Effector memory CD8-positive, alpha-beta T cell (primary cell): Measurements from ENCODE around the gene ZNF195.
"Not testable (repeated sequence)": the region's sequence is repeated elsewhere in the genome, so short reads cannot be mapped to it uniquely, and the experiment has no call there.

Experiments
- ATAC-seq: fragments of 150-1000 bp; cut with Tn5 transposase; replicated peaks from 2 replicates; pipeline ENCODE4 v1.10.0; 2021; ENCODE audit warnings: mild to moderate bottlenecking, moderate library complexity
- DNase-seq, 3 experiments: peaks; one replicate each; pipeline ENCODE4 v3.0.0; 2021
- H3K27ac Mint-ChIP-seq, 2 donors: one replicate each; pipeline ENCODE4 v1.8.0; 2022; ENCODE audit warnings: mild to moderate bottlenecking in 2 of 2, mixed read lengths in 2 of 2, moderate library complexity in 2 of 2
- H3K27me3 Mint-ChIP-seq, 2 donors: one replicate each; pipeline ENCODE4 v1.8.0; 2022; ENCODE audit warnings: mixed read lengths in 2 of 2
- H3K36me3 Mint-ChIP-seq: one replicate; pipeline ENCODE4 v1.8.0; 2022; ENCODE audit warnings: mild to moderate bottlenecking, moderate library complexity, mixed read lengths; ENCODE audit not compliant: insufficient read depth
- H3K4me1 Mint-ChIP-seq, 2 donors: one replicate each; pipeline ENCODE4 v1.8.0; 2022; ENCODE audit warnings: low read depth in 2 of 2, mixed read lengths in 2 of 2
- H3K4me3 Mint-ChIP-seq, 2 donors: one replicate each; pipeline ENCODE4 v1.8.0; 2022; ENCODE audit warnings: mild to moderate bottlenecking in 2 of 2, mixed read lengths in 2 of 2, moderate library complexity in 2 of 2
- H3K9me3 Mint-ChIP-seq, 2 donors: one replicate each; pipeline ENCODE4 v1.8.0; 2022; ENCODE audit warnings: mixed read lengths in 2 of 2

ZNF195 gene

GRCh38 chr11:3394956-3395355, 16.0 kb upstream of the ZNF195 start:
- H3K9me3 Mint-ChIP-seq, H3K27ac Mint-ChIP-seq, ATAC-seq, H3K4me1 Mint-ChIP-seq, H3K36me3 Mint-ChIP-seq, DNase-seq, H3K4me3 Mint-ChIP-seq: not testable (repeated sequence)
- H3K27me3 Mint-ChIP-seq, result peaks cover 33 to 43% of the 10 kb centered on the region in 2 donors

DNA sequence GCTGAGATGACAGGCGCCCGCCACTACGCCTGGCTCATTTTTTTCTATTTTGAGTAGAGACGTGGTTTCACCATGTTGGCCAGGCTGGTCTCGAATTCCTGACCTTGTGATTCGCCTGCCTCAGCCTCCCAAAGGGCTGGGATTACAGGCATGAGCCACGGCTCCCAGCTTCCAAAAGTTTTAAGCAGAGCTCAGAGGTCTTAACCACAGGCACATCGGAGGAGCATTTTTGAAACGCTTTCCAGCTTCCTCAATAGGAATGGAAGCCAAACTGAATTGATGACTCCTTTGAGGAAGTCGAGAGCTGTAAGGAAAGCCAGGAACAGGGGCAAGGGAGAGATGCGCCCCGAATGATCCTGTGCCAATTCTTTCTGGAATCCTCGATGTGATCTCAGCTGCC, 14.5 kb upstream of the ZNF195 start:
- not testable (repeated sequence) for H3K36me3 Mint-ChIP-seq, DNase-seq, H3K4me1 Mint-ChIP-seq, H3K27ac Mint-ChIP-seq, ATAC-seq, H3K4me3 Mint-ChIP-seq, H3K9me3 Mint-ChIP-seq
- H3K27me3 Mint-ChIP-seq, result peaks cover 33 to 46% of the 10 kb centered on the region in 2 donors

- Mint-ChIP-seq H3K27me3 (peaks cover 22 to 27% of the 10 kb centered on the region in 2 donors), H3K4me1 (peaks cover 6 to 7% of the 10 kb centered on the region in 2 donors), H3K4me3 (no peak overlapping the region), H3K27ac (no peak overlapping the region), H3K9me3 (no peaks in the 10 kb centered on the region), H3K36me3 (peaks cover 8% of the 10 kb centered on the region)
- DNase-seq, result no peak
- no peak for ATAC-seq
Observed at GRCh38 chr11:3382613-3383285, 3.8 kb upstream of the ZNF195 start.

GRCh38 chr11:3381794-3382193, 2.8 kb upstream of the ZNF195 start:
- H3K4me1 Mint-ChIP-seq, result peaks cover 13 to 16% of the 10 kb centered on the region in 2 donors
- H3K27me3 Mint-ChIP-seq, result peaks cover 22 to 25% of the 10 kb centered on the region in 2 donors
- H3K36me3 Mint-ChIP-seq, result peaks cover 15% of the 10 kb centered on the region
- DNase-seq (no peak), ATAC-seq (no peak)
- H3K4me3 Mint-ChIP-seq, result no peak overlapping the region
- no peak overlapping the region for H3K27ac Mint-ChIP-seq
- H3K9me3 Mint-ChIP-seq, result no peaks in the 10 kb centered on the region

GRCh38 chr11:3380706-3381545, 2.0 kb upstream of the ZNF195 start:
- Mint-ChIP-seq H3K36me3 (peaks cover 22% of the 10 kb centered on the region), H3K27ac (no peak overlapping the region)
- ATAC-seq, result no peak

DNA sequence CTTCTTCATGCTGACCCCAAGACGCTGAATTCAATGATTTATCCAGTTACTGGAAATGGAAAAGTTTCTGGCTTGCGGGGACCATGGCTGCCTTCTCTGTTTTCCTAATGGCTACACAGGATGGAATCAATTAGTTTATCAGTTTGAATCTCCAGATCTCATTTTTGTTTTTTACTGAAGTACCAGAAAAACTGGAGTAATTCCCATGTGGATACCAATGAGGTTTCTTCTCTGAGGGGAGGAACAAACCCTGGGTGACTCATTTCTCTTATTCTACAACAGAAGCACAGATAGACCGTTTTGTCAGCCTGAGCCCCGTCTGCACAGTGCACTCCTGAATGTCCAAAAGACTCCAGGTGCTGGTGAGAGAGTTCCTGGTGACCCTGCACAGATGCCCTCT, 3.4 kb downstream of the ZNF195 start:
- Mint-ChIP-seq H3K36me3 (peaks cover 55% of the 10 kb centered on the region), H3K4me3 (no peak overlapping the region), H3K9me3 (no peaks in the 10 kb centered on the region), H3K27ac (peak overlapping the region; percentile 13 to 67), H3K27me3 (no peaks in the 10 kb centered on the region), H3K4me1 (peaks cover 29 to 50% of the 10 kb centered on the region in 2 donors)
- DNase-seq (no peak), ATAC-seq (no peak)

More at GRCh38 chr11:3380706-3381545, 2.0 kb upstream of the ZNF195 start:
- Mint-ChIP-seq H3K4me1 (peaks cover 16 to 25% of the 10 kb centered on the region in 2 donors), H3K4me3 (no peak overlapping the region), H3K9me3 (no peaks in the 10 kb centered on the region), H3K27me3 (peaks cover 13 to 17% of the 10 kb centered on the region in 2 donors)
- DNase-seq, result no peak

DNA sequence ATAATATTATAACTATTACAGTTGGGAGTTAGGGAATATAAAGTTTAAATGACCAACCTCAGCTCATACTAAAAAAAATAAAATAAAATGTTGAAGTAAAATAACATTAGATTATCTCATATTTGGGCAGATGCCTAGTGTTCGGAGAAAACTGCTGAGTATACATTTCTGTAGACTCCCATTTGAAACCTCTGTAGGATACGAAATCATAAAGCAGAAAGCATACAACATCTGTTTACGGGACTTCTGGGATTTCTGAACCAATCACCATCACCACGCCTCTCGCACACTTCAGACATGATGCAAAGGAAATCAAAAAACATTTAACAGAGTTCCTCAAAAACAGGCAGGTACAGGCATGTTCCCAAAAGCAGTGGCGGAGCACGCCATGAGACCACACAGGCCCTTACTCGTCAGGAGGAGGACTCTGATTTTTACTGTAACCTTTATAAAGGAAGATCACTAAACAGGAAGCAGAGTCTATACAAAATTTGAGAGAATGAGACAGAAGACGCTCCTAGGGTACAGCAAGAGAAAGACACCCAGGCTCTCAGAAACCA, 8.6 kb downstream of the ZNF195 start:
- ATAC-seq (no peak), DNase-seq (no peak)
- H3K27me3 Mint-ChIP-seq, result no peaks in the 10 kb centered on the region
- peaks cover 8 to 22% of the 10 kb centered on the region in 2 donors for H3K4me1 Mint-ChIP-seq
- H3K36me3 Mint-ChIP-seq, result peaks cover 78% of the 10 kb centered on the region
- peak overlapping the region in 1 of 2 donors; percentile 64 for H3K27ac Mint-ChIP-seq
- H3K9me3 Mint-ChIP-seq, result no peaks in the 10 kb centered on the region
- no peak overlapping the region for H3K4me3 Mint-ChIP-seq

DNA sequence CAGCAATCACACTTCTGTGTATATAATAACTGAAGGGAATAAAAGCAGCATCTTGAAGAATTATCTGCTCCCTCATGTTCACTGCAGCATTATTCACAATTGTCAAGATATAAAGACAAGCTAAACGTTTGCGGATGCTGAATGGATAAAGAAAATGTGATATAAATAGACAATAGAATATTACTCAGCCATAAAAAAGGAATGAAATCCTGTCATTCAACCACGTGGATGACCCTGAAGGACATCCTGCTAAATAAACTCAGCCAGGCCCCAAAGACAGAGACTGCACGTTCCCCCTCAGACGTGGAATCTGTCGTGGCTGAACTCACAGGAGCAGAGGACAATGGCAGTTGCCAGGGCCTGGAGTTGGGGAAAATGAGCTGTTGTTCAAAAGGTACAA, 9.6 kb downstream of the ZNF195 start:
- no peaks in the 10 kb centered on the region for H3K9me3 Mint-ChIP-seq
- no peak overlapping the region for H3K27ac Mint-ChIP-seq
- H3K4me1 Mint-ChIP-seq, result peaks cover 5 to 23% of the 10 kb centered on the region in 2 donors
- DNase-seq (no peak), ATAC-seq (no peak)
- H3K4me3 Mint-ChIP-seq, result no peak overlapping the region
- H3K36me3 Mint-ChIP-seq, result peaks cover 86% of the 10 kb centered on the region
- H3K27me3 Mint-ChIP-seq, result no peaks in the 10 kb centered on the region

DNA sequence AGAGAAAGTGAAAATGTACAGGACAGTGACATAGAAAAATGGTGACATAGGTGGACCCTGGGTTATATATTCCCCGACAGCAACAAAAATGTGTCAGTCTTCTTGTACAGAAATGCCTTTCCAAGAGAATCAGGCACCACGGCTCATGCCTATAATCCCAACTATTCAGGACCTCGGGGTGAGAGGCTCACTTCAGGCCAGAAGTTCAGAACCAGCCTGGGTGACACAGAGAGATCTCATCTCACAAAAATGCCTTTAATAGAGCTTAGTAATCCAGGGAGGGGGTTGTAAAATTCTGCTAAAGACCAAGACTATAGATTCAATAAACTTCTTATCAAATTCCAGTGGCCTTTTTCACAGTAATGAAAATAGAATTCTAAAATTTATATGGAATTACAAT, 10.7 kb downstream of the ZNF195 start:
- Mint-ChIP-seq H3K27ac (no peak overlapping the region), H3K4me1 (peaks cover 0 to 19% of the 10 kb centered on the region in 2 donors), H3K27me3 (no peaks in the 10 kb centered on the region), H3K4me3 (no peak overlapping the region), H3K9me3 (peaks cover 0 to 3% of the 10 kb centered on the region in 2 donors), H3K36me3 (peaks cover 89% of the 10 kb centered on the region)
- ATAC-seq, result no peak
- DNase-seq, result no peak

- DNase-seq, result no peak
- H3K27ac Mint-ChIP-seq, result no peak overlapping the region
- no peaks in the 10 kb centered on the region for H3K27me3 Mint-ChIP-seq
- no peak overlapping the region for H3K4me3 Mint-ChIP-seq
- H3K9me3 Mint-ChIP-seq, result peaks cover 5 to 13% of the 10 kb centered on the region in 2 donors
- H3K4me1 Mint-ChIP-seq, result peaks cover 0 to 12% of the 10 kb centered on the region in 2 donors
- H3K36me3 Mint-ChIP-seq, result peaks cover 89% of the 10 kb centered on the region
- ATAC-seq, result no peak
Observed at GRCh38 chr11:3367221-3367620, 11.7 kb downstream of the ZNF195 start.

GRCh38 chr11:3359092-3359824, 19.7 kb downstream of the ZNF195 start:
- no peak for ATAC-seq
- Mint-ChIP-seq H3K9me3 (peaks cover 25 to 33% of the 10 kb centered on the region in 2 donors), H3K4me1 (no peaks in the 10 kb centered on the region), H3K36me3 (peaks cover 60% of the 10 kb centered on the region), H3K27me3 (no peaks in the 10 kb centered on the region), H3K4me3 (no peak overlapping the region), H3K27ac (no peak overlapping the region)
- DNase-seq, result no peak

GRCh38 chr11:3357994-3358676, 20.8 kb downstream of the ZNF195 start:
- Mint-ChIP-seq H3K4me1 (no peaks in the 10 kb centered on the region), H3K27ac (no peak overlapping the region), H3K27me3 (no peaks in the 10 kb centered on the region), H3K36me3 (peaks cover 50% of the 10 kb centered on the region), H3K9me3 (peaks cover 25 to 29% of the 10 kb centered on the region in 2 donors), H3K4me3 (no peak overlapping the region)
- DNase-seq (no peak), ATAC-seq (no peak)

DNA sequence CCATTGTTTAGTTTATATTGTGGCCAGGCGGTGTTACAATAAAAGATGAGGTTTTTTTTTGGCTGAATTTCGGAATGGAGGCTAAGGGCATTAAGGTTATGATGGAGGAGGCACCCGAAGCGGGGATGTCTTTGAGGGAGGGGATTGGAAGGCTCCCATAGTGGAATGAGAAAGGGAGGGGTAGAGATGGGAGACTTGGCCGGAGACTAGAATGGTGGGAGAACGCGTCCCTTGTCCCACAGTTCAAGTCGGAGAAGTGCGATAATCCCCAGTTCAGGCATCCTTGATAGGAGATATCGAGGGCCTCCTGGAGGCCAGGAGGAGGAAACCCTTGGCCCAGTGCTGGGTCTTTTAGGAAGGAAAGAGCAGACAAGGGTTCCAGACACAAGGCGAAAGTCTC, 21.6 kb downstream of the ZNF195 start:
- no peak for DNase-seq
- Mint-ChIP-seq H3K9me3 (peaks cover 20 to 21% of the 10 kb centered on the region in 2 donors), H3K36me3 (peaks cover 42% of the 10 kb centered on the region), H3K4me3 (no peak overlapping the region), H3K27ac (no peak overlapping the region), H3K4me1 (no peaks in the 10 kb centered on the region), H3K27me3 (no peaks in the 10 kb centered on the region)
- no peak for ATAC-seq
